HEK293 (cell line): Measurements from ENCODE around the gene REEP5.

ENCODE experiments used
- MEIS1 ChIP-seq: sonication (generic); formaldehyde crosslinking; IDR thresholded peaks from 2 replicates; pipeline ENCODE4 v1.8.1; 2022; ENCODE audit warnings: missing genetic modification reagents, mild to moderate bottlenecking, borderline replicate concordance
- OSR2 ChIP-seq: fragments of 450-650 bp; formaldehyde crosslinking; IDR thresholded peaks from 2 replicates; pipeline ENCODE4 v1.5.1; 2016; ENCODE audit warnings: missing biosample characterization, missing genetic modification characterization
- PRDM6 ChIP-seq: fragments of 450-650 bp; formaldehyde crosslinking; IDR thresholded peaks from 2 replicates; pipeline ENCODE4 v1.5.1; 2017; ENCODE audit warnings: missing biosample characterization, missing genetic modification characterization
- WT1 ChIP-seq: fragments of 450-650 bp; formaldehyde crosslinking; IDR thresholded peaks from 2 replicates; pipeline ENCODE4 v1.5.1; 2016; ENCODE audit warnings: missing biosample characterization, missing genetic modification characterization
- ZBTB8A ChIP-seq: fragments of 450-650 bp; formaldehyde crosslinking; IDR thresholded peaks from 2 replicates; pipeline ENCODE4 v1.5.1; 2016; ENCODE audit warnings: missing biosample characterization, missing genetic modification characterization
- ZFP69B ChIP-seq: fragments of 450-650 bp; formaldehyde crosslinking; IDR thresholded peaks from 2 replicates; pipeline ENCODE4 v1.5.1; 2016; ENCODE audit warnings: missing biosample characterization, missing genetic modification characterization
- ZNF148 ChIP-seq: fragments of 450-650 bp; formaldehyde crosslinking; IDR thresholded peaks from 2 replicates; pipeline ENCODE4 v1.5.0; 2017; ENCODE audit warnings: missing biosample characterization, missing genetic modification characterization, borderline replicate concordance
- ZNF221 ChIP-seq: fragments of 450-650 bp; formaldehyde crosslinking; IDR thresholded peaks from 2 replicates; pipeline ENCODE4 v1.5.1; 2017; ENCODE audit warnings: missing biosample characterization, missing genetic modification characterization, borderline replicate concordance
- ZNF239 ChIP-seq: fragments of 450-650 bp; formaldehyde crosslinking; IDR thresholded peaks from 2 replicates; pipeline ENCODE4 v1.5.1; 2016; ENCODE audit warnings: missing biosample characterization, missing genetic modification characterization
- ZNF311 ChIP-seq: fragments of 450-650 bp; formaldehyde crosslinking; IDR thresholded peaks from 2 replicates; pipeline ENCODE4 v1.5.1; 2017; ENCODE audit warnings: missing biosample characterization, missing genetic modification characterization, borderline replicate concordance
- ZNF391 ChIP-seq: fragments of 450-650 bp; formaldehyde crosslinking; IDR thresholded peaks from 2 replicates; pipeline ENCODE4 v1.5.1; 2016; ENCODE audit warnings: low read depth, missing biosample characterization, missing genetic modification characterization, borderline replicate concordance
- ZNF548 ChIP-seq: fragments of 450-650 bp; formaldehyde crosslinking; IDR thresholded peaks from 2 replicates; pipeline ENCODE4 v1.5.1; 2016; ENCODE audit warnings: missing biosample characterization, missing genetic modification characterization
- ZNF580 ChIP-seq: fragments of 450-650 bp; formaldehyde crosslinking; IDR thresholded peaks from 2 replicates; pipeline ENCODE4 v1.5.1; 2016; ENCODE audit warnings: missing biosample characterization, missing genetic modification characterization
- ZNF610 ChIP-seq: fragments of 450-650 bp; formaldehyde crosslinking; IDR thresholded peaks from 2 replicates; pipeline ENCODE4 v1.5.1; 2016; ENCODE audit warnings: missing biosample characterization, missing genetic modification characterization, borderline replicate concordance
- ZNF639 ChIP-seq: fragments of 450-650 bp; formaldehyde crosslinking; IDR thresholded peaks from 2 replicates; pipeline ENCODE4 v1.5.1; 2016; ENCODE audit warnings: missing biosample characterization, missing genetic modification characterization
- ZNF677 ChIP-seq: fragments of 450-650 bp; IDR thresholded peaks from 2 replicates; pipeline ENCODE4 v1.5.0; 2018; ENCODE audit warnings: missing biosample characterization, mild to moderate bottlenecking, missing genetic modification characterization, moderate library complexity
- TF ChIP-seq, protein P1 (sequence below): fragments of 450-650 bp; formaldehyde crosslinking; IDR thresholded peaks from 2 replicates; pipeline ENCODE4 v1.5.1; 2016; ENCODE audit warnings: missing biosample characterization, missing genetic modification characterization
- TF ChIP-seq, protein P2 (sequence below): fragments of 450-650 bp; formaldehyde crosslinking; IDR thresholded peaks from 2 replicates; pipeline ENCODE4 v1.5.1; 2016; ENCODE audit warnings: missing biosample characterization, missing genetic modification characterization
- TF ChIP-seq, protein P3 (sequence below): fragments of 450-650 bp; formaldehyde crosslinking; IDR thresholded peaks from 2 replicates; pipeline ENCODE4 v1.5.1; 2016; ENCODE audit warnings: missing biosample characterization, missing genetic modification characterization
- TF ChIP-seq, protein P4 (sequence below): fragments of 450-650 bp; formaldehyde crosslinking; IDR thresholded peaks from 2 replicates; pipeline ENCODE4 v1.5.1; 2017; ENCODE audit warnings: missing biosample characterization, missing genetic modification characterization

REEP5 gene

DNA sequence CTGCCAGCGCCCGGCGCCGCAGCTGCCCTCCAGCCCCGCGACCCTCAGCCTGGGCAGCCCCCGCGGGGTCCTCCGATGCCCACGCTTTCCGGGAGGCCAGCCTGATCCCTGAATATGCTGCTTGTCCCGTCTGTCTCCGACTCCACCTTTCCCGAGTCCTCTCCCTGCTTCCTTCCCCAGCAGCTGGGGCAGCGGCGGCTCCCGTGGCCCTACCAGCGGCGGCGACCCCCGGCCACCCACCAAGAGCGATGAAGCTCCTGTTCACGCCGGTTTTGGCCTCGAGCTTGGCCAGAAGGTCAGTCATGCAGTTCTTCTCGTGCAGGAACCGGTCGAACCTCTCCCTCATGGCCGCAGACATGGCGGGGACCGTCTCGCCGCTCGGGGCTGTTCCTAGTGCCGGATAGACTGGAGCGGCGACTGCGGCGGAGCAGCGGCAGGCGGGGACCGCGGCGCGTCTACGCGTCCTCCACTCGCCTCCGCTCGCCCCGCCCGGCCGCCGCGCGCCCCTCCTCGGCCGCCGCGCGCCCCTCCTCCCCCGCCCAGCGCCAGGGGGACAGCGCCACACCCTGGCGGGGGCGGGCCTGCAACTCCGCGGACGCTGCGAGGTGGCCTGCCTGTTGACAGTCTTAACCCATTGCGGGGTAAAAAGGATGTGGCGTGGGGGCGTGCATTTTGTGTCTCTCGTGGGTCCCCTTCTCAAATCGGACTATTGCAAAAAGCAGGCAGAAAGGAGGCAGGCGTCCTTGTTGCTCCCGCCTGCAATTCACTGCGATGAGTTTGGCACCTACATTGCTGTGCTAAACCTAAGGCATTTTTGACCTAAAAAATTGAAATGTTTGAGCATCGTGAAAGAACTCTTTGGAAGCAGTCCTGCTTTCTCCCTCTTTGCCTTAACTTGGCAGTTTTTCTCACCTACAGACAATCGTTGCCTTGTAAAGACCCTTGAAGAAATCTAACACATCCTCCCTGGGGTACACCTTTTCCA lies at the start of gene REEP5 (continued):
- TF ChIP-seq, protein P1, sequence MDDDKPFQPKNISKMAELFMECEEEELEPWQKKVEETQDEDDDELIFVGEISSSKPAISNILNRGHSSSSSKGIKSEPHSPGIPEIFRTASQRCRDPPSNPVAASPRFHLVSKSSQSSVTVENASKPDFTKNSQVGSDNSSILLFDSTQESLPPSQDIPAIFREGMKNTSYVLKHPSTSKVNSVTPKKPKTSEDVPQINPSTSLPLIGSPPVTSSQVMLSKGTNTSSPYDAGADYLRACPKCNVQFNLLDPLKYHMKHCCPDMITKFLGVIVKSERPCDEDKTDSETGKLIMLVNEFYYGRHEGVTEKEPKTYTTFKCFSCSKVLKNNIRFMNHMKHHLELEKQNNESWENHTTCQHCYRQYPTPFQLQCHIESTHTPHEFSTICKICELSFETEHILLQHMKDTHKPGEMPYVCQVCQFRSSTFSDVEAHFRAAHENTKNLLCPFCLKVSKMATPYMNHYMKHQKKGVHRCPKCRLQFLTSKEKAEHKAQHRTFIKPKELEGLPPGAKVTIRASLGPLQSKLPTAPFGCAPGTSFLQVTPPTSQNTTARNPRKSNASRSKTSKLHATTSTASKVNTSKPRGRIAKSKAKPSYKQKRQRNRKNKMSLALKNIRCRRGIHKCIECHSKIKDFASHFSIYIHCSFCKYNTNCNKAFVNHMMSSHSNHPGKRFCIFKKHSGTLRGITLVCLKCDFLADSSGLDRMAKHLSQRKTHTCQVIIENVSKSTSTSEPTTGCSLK, result no peak
- TF ChIP-seq ZNF677 (tag by site-specific recombination), result no peak
- TF ChIP-seq ZNF580 (tag by site-specific recombination), result no peak
- 0 out of 2 replicates have a peak, but pooled peaks have one; percentile 48 for TF ChIP-seq ZNF639 (tag by site-specific recombination)
- TF ChIP-seq ZNF148 (tag by site-specific recombination), result no peak
- TF ChIP-seq ZNF548 (tag by site-specific recombination), result no peak
- TF ChIP-seq, protein P2, sequence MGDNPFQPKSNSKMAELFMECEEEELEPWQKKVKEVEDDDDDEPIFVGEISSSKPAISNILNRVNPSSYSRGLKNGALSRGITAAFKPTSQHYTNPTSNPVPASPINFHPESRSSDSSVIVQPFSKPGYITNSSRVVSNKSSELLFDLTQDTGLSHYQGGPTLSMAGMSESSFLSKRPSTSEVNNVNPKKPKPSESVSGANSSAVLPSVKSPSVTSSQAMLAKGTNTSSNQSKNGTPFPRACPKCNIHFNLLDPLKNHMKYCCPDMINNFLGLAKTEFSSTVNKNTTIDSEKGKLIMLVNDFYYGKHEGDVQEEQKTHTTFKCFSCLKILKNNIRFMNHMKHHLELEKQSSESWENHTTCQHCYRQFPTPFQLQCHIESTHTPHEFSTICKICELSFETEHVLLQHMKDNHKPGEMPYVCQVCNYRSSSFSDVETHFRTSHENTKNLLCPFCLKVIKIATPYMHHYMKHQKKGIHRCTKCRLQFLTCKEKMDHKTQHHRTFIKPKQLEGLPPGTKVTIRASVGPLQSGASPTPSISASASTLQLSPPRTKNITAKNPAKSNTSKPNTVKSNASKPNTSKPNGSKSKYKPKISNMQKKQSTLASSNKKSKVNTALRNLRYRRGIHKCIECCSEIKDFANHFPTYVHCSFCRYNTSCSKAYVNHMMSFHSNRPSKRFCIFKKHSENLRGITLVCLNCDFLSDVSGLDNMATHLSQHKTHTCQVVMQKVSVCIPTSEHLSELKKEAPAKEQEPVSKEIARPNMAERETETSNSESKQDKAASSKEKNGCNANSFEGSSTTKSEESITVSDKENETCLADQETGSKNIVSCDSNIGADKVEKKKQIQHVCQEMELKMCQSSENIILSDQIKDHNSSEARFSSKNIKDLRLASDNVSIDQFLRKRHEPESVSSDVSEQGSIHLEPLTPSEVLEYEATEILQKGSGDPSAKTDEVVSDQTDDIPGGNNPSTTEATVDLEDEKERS (tag by site-specific recombination), result no peak
- TF ChIP-seq ZNF391 (tag by site-specific recombination), result no peak
- TF ChIP-seq, protein P3, sequence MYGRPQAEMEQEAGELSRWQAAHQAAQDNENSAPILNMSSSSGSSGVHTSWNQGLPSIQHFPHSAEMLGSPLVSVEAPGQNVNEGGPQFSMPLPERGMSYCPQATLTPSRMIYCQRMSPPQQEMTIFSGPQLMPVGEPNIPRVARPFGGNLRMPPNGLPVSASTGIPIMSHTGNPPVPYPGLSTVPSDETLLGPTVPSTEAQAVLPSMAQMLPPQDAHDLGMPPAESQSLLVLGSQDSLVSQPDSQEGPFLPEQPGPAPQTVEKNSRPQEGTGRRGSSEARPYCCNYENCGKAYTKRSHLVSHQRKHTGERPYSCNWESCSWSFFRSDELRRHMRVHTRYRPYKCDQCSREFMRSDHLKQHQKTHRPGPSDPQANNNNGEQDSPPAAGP (tag by site-specific recombination), result no peak; the same call in 1 of the 2 replicates
- no peak for TF ChIP-seq PRDM6 (tag by site-specific recombination)
- no peak for TF ChIP-seq ZNF311
- no peak; the same call in 1 of the 2 replicates for TF ChIP-seq OSR2 (tag by site-specific recombination)
- no peak for TF ChIP-seq ZNF221 (tag by site-specific recombination)
- peak; percentile 80; the same call in 1 of the 2 replicates for TF ChIP-seq ZNF610
- TF ChIP-seq WT1 (tag by site-specific recombination), result 0 out of 2 replicates have a peak, but pooled peaks have one; percentile 15
- no peak for TF ChIP-seq ZFP69B
- peak; percentile 85; the same call in 1 of the 2 replicates for TF ChIP-seq ZBTB8A (tag by site-specific recombination)
- TF ChIP-seq, protein P4, sequence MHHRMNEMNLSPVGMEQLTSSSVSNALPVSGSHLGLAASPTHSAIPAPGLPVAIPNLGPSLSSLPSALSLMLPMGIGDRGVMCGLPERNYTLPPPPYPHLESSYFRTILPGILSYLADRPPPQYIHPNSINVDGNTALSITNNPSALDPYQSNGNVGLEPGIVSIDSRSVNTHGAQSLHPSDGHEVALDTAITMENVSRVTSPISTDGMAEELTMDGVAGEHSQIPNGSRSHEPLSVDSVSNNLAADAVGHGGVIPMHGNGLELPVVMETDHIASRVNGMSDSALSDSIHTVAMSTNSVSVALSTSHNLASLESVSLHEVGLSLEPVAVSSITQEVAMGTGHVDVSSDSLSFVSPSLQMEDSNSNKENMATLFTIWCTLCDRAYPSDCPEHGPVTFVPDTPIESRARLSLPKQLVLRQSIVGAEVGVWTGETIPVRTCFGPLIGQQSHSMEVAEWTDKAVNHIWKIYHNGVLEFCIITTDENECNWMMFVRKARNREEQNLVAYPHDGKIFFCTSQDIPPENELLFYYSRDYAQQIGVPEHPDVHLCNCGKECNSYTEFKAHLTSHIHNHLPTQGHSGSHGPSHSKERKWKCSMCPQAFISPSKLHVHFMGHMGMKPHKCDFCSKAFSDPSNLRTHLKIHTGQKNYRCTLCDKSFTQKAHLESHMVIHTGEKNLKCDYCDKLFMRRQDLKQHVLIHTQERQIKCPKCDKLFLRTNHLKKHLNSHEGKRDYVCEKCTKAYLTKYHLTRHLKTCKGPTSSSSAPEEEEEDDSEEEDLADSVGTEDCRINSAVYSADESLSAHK (tag by site-specific recombination), result no peak
- no peak for TF ChIP-seq MEIS1 (CRISPR knock-in tag)
- no peak for TF ChIP-seq ZNF239
